ENCODE data around the gene SLC6A4. TPM values are rescaled to one million over a fixed set of nuclear protein-coding genes. Genes with fewer than 3 reads are reported as not detected.
A peak's percentile ranks its signal among the peaks of the same experiment; 100 is the strongest.

The SLC6A4 gene
- total and polyA plus RNA-seq, 4 donors, result 0.05 to 0.70 TPM; not detected in 2

DNA sequence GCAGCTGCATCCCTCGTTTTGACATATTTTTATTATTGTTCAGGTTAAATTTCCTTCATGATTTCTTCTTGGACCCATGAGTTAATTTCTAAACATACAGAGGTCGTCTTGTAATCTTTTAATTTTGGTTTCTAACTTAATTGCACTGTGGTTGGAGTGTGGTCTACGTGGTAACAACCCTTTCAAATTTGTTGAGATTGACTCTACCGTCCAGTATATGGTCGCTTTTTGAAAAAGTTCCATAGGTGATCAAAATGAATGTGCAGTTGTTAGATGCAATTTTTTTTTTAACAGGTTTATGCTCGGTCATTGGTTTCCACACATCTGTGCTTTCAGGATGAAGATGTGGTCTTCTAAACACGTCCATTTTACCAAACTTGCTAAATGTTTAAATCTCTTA, 11.0 kb upstream of the SLC6A4 start:
- DNase-seq (ENCODE audit: low spot score), result no peak
- Histone ChIP-seq H3K4me1 (ENCODE audit: control insufficient read depth in 4 of 4, insufficient read depth in 4 of 4, low read length in 3 of 4) (peaks cover 0 to 19% (median 8%) of the 10 kb centered on the region in 4 donors), H3K9ac (ENCODE audit: low read depth in 1 of 2, low read length in 2 of 2) (no peak overlapping the region), H3K27ac (ENCODE audit: low read depth in 1 of 2, low read length in 2 of 2) (no peak overlapping the region), H3K27me3 (ENCODE audit: control insufficient read depth in 4 of 4, insufficient read depth in 4 of 4, low read length in 3 of 4) (no peaks in the 10 kb centered on the region), H3K36me3 (ENCODE audit: control insufficient read depth in 4 of 4, insufficient read depth in 3 of 4, low read depth in 1 of 4, low read length in 3 of 4) (peaks cover 0 to 5% (median 0%) of the 10 kb centered on the region in 4 donors), H3K9me3 (ENCODE audit: control insufficient read depth in 4 of 4, low read length in 3 of 4) (no peaks in the 10 kb centered on the region), H3K4me3 (ENCODE audit: low read depth in 1 of 3, low read length in 3 of 3) (no peak overlapping the region)
- 92% methylated on average over 7 of the region's 7 CpGs for WGBS
- TF ChIP-seq, protein P1, sequence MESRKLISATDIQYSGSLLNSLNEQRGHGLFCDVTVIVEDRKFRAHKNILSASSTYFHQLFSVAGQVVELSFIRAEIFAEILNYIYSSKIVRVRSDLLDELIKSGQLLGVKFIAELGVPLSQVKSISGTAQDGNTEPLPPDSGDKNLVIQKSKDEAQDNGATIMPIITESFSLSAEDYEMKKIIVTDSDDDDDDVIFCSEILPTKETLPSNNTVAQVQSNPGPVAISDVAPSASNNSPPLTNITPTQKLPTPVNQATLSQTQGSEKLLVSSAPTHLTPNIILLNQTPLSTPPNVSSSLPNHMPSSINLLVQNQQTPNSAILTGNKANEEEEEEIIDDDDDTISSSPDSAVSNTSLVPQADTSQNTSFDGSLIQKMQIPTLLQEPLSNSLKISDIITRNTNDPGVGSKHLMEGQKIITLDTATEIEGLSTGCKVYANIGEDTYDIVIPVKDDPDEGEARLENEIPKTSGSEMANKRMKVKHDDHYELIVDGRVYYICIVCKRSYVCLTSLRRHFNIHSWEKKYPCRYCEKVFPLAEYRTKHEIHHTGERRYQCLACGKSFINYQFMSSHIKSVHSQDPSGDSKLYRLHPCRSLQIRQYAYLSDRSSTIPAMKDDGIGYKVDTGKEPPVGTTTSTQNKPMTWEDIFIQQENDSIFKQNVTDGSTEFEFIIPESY (IDR thresholded peaks at IDR 0.05), result no peak
- TF ChIP-seq HNF4G (IDR thresholded peaks at IDR 0.05) (no peak), HNF4A (conservative IDR thresholded peaks at IDR 0.05) (no peak), GABPA (IDR thresholded peaks at IDR 0.05 in 1 of 2, conservative IDR thresholded peaks at IDR 0.05 in 1 of 2) (no peak)
- TF ChIP-seq, protein P2, sequence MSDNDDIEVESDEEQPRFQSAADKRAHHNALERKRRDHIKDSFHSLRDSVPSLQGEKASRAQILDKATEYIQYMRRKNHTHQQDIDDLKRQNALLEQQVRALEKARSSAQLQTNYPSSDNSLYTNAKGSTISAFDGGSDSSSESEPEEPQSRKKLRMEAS (IDR thresholded peaks at IDR 0.05), result no peak

DNA sequence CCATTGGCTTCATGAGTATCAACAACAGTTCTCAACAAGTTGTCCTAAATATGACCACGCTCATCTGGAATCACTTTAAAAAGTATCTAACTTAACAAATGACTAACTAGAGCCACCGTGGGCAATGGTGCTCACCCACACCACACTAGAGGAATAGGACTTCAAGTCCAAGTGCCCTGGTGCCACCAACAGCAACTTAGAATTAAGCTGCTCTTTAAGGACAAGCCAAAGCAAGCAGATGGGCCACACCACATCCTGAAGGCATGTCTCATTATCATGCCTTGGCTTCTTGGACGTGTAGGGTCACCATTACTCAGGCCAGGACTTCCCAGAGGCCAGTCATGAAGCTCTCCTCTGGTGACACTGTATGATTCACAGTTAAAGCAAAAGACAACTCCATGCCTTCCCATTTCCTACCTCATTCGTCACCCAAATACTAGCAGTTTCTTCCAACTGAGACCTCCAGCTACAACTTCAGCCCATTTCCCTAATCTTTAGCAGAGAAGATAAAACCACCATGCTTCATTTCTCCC, 9.4 kb upstream of the SLC6A4 start:
- Histone ChIP-seq H3K27me3 (ENCODE audit: control insufficient read depth in 4 of 4, insufficient read depth in 4 of 4, low read length in 3 of 4) (no peaks in the 10 kb centered on the region), H3K9me3 (ENCODE audit: control insufficient read depth in 4 of 4, low read length in 3 of 4) (no peaks in the 10 kb centered on the region), H3K36me3 (ENCODE audit: control insufficient read depth in 4 of 4, insufficient read depth in 3 of 4, low read depth in 1 of 4, low read length in 3 of 4) (peaks cover 0 to 5% (median 0%) of the 10 kb centered on the region in 4 donors), H3K9ac (ENCODE audit: low read depth in 1 of 2, low read length in 2 of 2) (no peak overlapping the region), H3K27ac (ENCODE audit: low read depth in 1 of 2, low read length in 2 of 2) (no peak overlapping the region), H3K4me1 (ENCODE audit: control insufficient read depth in 4 of 4, insufficient read depth in 4 of 4, low read length in 3 of 4) (peaks cover 0 to 19% (median 8%) of the 10 kb centered on the region in 4 donors), H3K4me3 (ENCODE audit: low read depth in 1 of 3, low read length in 3 of 3) (no peak overlapping the region)
- WGBS, result 90% methylated on average over 4 of the region's 4 CpGs
- no peak for DNase-seq (ENCODE audit: low spot score)
- TF ChIP-seq, protein P3, sequence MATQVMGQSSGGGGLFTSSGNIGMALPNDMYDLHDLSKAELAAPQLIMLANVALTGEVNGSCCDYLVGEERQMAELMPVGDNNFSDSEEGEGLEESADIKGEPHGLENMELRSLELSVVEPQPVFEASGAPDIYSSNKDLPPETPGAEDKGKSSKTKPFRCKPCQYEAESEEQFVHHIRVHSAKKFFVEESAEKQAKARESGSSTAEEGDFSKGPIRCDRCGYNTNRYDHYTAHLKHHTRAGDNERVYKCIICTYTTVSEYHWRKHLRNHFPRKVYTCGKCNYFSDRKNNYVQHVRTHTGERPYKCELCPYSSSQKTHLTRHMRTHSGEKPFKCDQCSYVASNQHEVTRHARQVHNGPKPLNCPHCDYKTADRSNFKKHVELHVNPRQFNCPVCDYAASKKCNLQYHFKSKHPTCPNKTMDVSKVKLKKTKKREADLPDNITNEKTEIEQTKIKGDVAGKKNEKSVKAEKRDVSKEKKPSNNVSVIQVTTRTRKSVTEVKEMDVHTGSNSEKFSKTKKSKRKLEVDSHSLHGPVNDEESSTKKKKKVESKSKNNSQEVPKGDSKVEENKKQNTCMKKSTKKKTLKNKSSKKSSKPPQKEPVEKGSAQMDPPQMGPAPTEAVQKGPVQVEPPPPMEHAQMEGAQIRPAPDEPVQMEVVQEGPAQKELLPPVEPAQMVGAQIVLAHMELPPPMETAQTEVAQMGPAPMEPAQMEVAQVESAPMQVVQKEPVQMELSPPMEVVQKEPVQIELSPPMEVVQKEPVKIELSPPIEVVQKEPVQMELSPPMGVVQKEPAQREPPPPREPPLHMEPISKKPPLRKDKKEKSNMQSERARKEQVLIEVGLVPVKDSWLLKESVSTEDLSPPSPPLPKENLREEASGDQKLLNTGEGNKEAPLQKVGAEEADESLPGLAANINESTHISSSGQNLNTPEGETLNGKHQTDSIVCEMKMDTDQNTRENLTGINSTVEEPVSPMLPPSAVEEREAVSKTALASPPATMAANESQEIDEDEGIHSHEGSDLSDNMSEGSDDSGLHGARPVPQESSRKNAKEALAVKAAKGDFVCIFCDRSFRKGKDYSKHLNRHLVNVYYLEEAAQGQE (IDR thresholded peaks at IDR 0.05), result no peak
- TF ChIP-seq, protein P4, sequence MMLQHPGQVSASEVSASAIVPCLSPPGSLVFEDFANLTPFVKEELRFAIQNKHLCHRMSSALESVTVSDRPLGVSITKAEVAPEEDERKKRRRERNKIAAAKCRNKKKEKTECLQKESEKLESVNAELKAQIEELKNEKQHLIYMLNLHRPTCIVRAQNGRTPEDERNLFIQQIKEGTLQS (IDR thresholded peaks at IDR 0.05), result no peak
- TF ChIP-seq HNF4A (conservative IDR thresholded peaks at IDR 0.05) (no peak), JUND (IDR thresholded peaks at IDR 0.05) (no peak), NR2F2 (IDR thresholded peaks at IDR 0.05) (no peak), EGR1 (IDR thresholded peaks at IDR 0.05; ENCODE audit: low read depth in 2 of 2) (no peak), GABPA (IDR thresholded peaks at IDR 0.05 in 1 of 2, conservative IDR thresholded peaks at IDR 0.05 in 1 of 2) (no peak), HNF4G (IDR thresholded peaks at IDR 0.05) (no peak)

DNA sequence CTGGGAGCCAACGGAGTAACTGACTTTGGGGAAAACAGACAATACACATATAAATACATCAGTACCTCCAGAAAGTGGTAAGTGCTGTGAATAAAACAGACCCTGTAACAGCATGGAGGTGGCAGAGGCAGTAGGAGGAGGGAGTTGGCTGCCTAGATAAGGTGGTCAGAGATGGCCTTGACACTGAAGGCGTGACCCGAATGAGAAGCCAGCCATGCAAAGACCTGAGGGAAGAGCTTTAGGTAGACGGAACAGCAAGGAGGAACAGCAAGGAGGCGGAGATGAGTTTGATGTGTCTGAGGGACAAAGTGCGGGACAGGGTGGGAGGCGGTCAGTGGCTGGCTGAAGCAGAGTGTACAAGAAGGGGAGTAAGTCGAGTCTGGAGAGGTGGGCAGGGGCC, 8.1 kb upstream of the SLC6A4 start:
- H3K9ac ChIP-seq (ENCODE audit: low read depth in 1 of 2, low read length in 2 of 2), result no peak overlapping the region
- H3K36me3 ChIP-seq (ENCODE audit: control insufficient read depth in 4 of 4, insufficient read depth in 3 of 4, low read depth in 1 of 4, low read length in 3 of 4), result peaks cover 0 to 3% (median 0%) of the 10 kb centered on the region in 4 donors
- DNase-seq (ENCODE audit: low spot score), result no peak
- peaks cover 0 to 13% (median 8%) of the 10 kb centered on the region in 4 donors for H3K4me1 ChIP-seq (ENCODE audit: control insufficient read depth in 4 of 4, insufficient read depth in 4 of 4, low read length in 3 of 4)
- peak overlapping the region in 1 of 2 donors; percentile 16 for H3K27ac ChIP-seq (ENCODE audit: low read depth in 1 of 2, low read length in 2 of 2)
- no peaks in the 10 kb centered on the region for H3K27me3 ChIP-seq (ENCODE audit: control insufficient read depth in 4 of 4, insufficient read depth in 4 of 4, low read length in 3 of 4)
- no peaks in the 10 kb centered on the region for H3K9me3 ChIP-seq (ENCODE audit: control insufficient read depth in 4 of 4, low read length in 3 of 4)
- no peak overlapping the region for H3K4me3 ChIP-seq (ENCODE audit: low read depth in 1 of 3, low read length in 3 of 3)
- 93% methylated on average over 8 of the region's 8 CpGs for WGBS
- TF ChIP-seq RXRA (IDR thresholded peaks at IDR 0.05) (no peak), HNF4G (IDR thresholded peaks at IDR 0.05) (no peak), SP1 (IDR thresholded peaks at IDR 0.05) (no peak), YY1 (IDR thresholded peaks at IDR 0.05) (no peak), FOXA2 (IDR thresholded peaks at IDR 0.05) (no peak), TAF1 (conservative IDR thresholded peaks at IDR 0.05) (no peak), JUND (IDR thresholded peaks at IDR 0.05) (no peak), EGR1 (IDR thresholded peaks at IDR 0.05; ENCODE audit: low read depth in 2 of 2) (no peak), RAD21 (IDR thresholded peaks at IDR 0.05) (no peak)
- TF ChIP-seq, protein P5, sequence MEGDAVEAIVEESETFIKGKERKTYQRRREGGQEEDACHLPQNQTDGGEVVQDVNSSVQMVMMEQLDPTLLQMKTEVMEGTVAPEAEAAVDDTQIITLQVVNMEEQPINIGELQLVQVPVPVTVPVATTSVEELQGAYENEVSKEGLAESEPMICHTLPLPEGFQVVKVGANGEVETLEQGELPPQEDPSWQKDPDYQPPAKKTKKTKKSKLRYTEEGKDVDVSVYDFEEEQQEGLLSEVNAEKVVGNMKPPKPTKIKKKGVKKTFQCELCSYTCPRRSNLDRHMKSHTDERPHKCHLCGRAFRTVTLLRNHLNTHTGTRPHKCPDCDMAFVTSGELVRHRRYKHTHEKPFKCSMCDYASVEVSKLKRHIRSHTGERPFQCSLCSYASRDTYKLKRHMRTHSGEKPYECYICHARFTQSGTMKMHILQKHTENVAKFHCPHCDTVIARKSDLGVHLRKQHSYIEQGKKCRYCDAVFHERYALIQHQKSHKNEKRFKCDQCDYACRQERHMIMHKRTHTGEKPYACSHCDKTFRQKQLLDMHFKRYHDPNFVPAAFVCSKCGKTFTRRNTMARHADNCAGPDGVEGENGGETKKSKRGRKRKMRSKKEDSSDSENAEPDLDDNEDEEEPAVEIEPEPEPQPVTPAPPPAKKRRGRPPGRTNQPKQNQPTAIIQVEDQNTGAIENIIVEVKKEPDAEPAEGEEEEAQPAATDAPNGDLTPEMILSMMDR (IDR thresholded peaks at IDR 0.05; ENCODE audit: low read depth, low read length, missing input control), result no peak

Data from liver (tissue), 9 donors.